ENCODE data around the gene NAALADL2.

Gene NAALADL2

GRCh38 chr3:174959556-174960065 lies 100.5 kb downstream of the NAALADL2 start:
- Histone ChIP-seq H3K4me3 (no peak overlapping the region), H3K27ac (no peak overlapping the region)
- TF ChIP-seq CTCF (IDR thresholded peaks at IDR 0.05), result no peak
- no peak for DNase-seq (ENCODE audit: low spot score)

GRCh38 chr3:174960898-174961297 lies 101.8 kb downstream of the NAALADL2 start:
- Histone ChIP-seq H3K27ac (no peak overlapping the region), H3K4me3 (no peak overlapping the region)
- TF ChIP-seq CTCF (IDR thresholded peaks at IDR 0.05), result no peak
- no peak for DNase-seq (ENCODE audit: low spot score)

- no peak overlapping the region for H3K27ac ChIP-seq
- no peak overlapping the region for H3K4me3 ChIP-seq
- TF ChIP-seq CTCF (IDR thresholded peaks at IDR 0.05), result no peak
Measured at GRCh38 chr3:174973465-174973864, 114.3 kb downstream of the NAALADL2 start.

GRCh38 chr3:174986685-174987084 lies 127.6 kb downstream of the NAALADL2 start:
- DNase-seq (ENCODE audit: low spot score), result no peak
- Histone ChIP-seq H3K4me3 (no peak overlapping the region), H3K27ac (no peak overlapping the region)
- TF ChIP-seq CTCF (IDR thresholded peaks at IDR 0.05), result no peak

More at GRCh38 chr3:174973465-174973864, 114.3 kb downstream of the NAALADL2 start:
- DNase-seq (ENCODE audit: low spot score), result no peak

- no peak overlapping the region for H3K4me3 ChIP-seq
- DNase-seq (ENCODE audit: low spot score), result no peak
- no peak overlapping the region for H3K27ac ChIP-seq
- no peak for TF ChIP-seq CTCF (IDR thresholded peaks at IDR 0.05)
Measured at GRCh38 chr3:175001091-175001490, 142.0 kb downstream of the NAALADL2 start.

GRCh38 chr3:175002732-175003143 lies 143.6 kb downstream of the NAALADL2 start:
- no peak overlapping the region for H3K27ac ChIP-seq
- H3K4me3 ChIP-seq, result no peak overlapping the region
- no peak for DNase-seq (ENCODE audit: low spot score)
- TF ChIP-seq CTCF (IDR thresholded peaks at IDR 0.05), result no peak

- no peak for DNase-seq (ENCODE audit: low spot score)
- no peak overlapping the region for H3K4me3 ChIP-seq
- H3K27ac ChIP-seq, result no peak overlapping the region
- no peak for TF ChIP-seq CTCF (IDR thresholded peaks at IDR 0.05)
Measured at GRCh38 chr3:175003590-175003989, 144.5 kb downstream of the NAALADL2 start.
